Kidney (tissue), 14 donors: ENCODE results near the gene DUOX1. TPM values are rescaled to one million over a fixed set of nuclear protein-coding genes. Genes with fewer than 3 reads are reported as not detected.

Experiments
- DNase-seq, 5 donors: peaks; one replicate each; pipeline ENCODE4 v3.0.0-alpha.2; 2013 to 2020
- FAIRE-seq: peaks from 2 replicates; lab custom pipeline; 2012; peaks lifted over from hg19 to GRCh38; lab: Jason Lieb, UNC
- H3K27ac ChIP-seq, 2 donors: one replicate each; pipeline ENCODE4 v1.7.0; 2013; ENCODE audit warnings: low read depth in 2 of 2, low read length in 2 of 2, inconsistent platforms in 1 of 2
- H3K27me3 ChIP-seq: one replicate; pipeline ENCODE4 v1.7.1; 2013; ENCODE audit warnings: low read length, inconsistent platforms; ENCODE audit not compliant: control insufficient read depth, insufficient read depth
- H3K36me3 ChIP-seq, 3 donors: one replicate each; pipeline versions ENCODE4 v1.7.0 to v1.7.1; 2013; ENCODE audit warnings: low read length in 3 of 3, control low read depth in 1 of 3, inconsistent platforms in 1 of 3; ENCODE audit not compliant: insufficient read depth in 3 of 3, control insufficient read depth in 2 of 3
- H3K4me1 ChIP-seq, 3 donors: one replicate each; pipeline versions ENCODE4 v1.7.0 to v1.7.1; 2013; ENCODE audit warnings: low read length in 3 of 3, inconsistent platforms in 1 of 3, low read depth in 1 of 3; ENCODE audit not compliant: control insufficient read depth in 2 of 3, insufficient read depth in 2 of 3
- H3K4me3 ChIP-seq, 3 donors: one replicate each; pipeline versions ENCODE4 v1.7.0 to v1.8.1; 2013; ENCODE audit warnings: low read length in 3 of 3, control low read depth in 1 of 3, inconsistent platforms in 1 of 3
- H3K9ac ChIP-seq, 3 donors: one replicate each; pipeline versions ENCODE4 v1.7.0 to v1.7.1; 2013; ENCODE audit warnings: low read length in 3 of 3, control low read depth in 1 of 3, inconsistent platforms in 1 of 3
- H3K9me3 ChIP-seq, 3 donors: one replicate each; pipeline versions ENCODE4 v1.7.0 to v1.7.1; 2013; ENCODE audit warnings: low read length in 3 of 3, control low read depth in 1 of 3, inconsistent platforms in 1 of 3; ENCODE audit not compliant: control insufficient read depth in 2 of 3, insufficient read depth in 1 of 3
- CTCF ChIP-seq: IDR thresholded peaks from 3 replicates; pipeline ENCODE4 v1.5.1; 2012; ENCODE audit warnings: mild to moderate bottlenecking, moderate library complexity, borderline replicate concordance; ENCODE audit not compliant: insufficient read depth; ENCODE audit errors: extremely low read depth
- intact Hi-C: fragments of 100-400 bp; cut with DNase I; formaldehyde crosslinking; loops from one replicate; pipeline ENCODE4 v1.11.1; 2022
- polyA plus RNA-seq: library from polyadenylated mRNA; stranded (reverse); fragments of 350-450 nt; fragmentation: Illumina TruSeq; extraction: RNeasy Lipid Tissue Mini Kit (QIAGEN cat#74804); gene quantifications from one replicate; pipeline ENCODE4 v1.2.3, GENCODE V29; 2014; ENCODE audit warnings: low read depth, low replicate concordance; ENCODE audit not compliant: insufficient read depth
- total RNA-seq: library from RNA; stranded (reverse); fragmentation: NEBNext Ultra II Directional; extraction: Animal tissue kit (Norgen Biotek cat#: 25700); gene quantifications from one replicate; pipeline ENCODE4 v1.2.1, GENCODE V29; 2021
- donor health status: control.
- donor health status: control.
- donor health status: control.
- donor health status: control.
- donor health status: control.
- donor health status: DM: yes; HTN: yes; CAD: no.
- donor health status: Normal renal cell carcinoma (clear cell type).

The DUOX1 gene
- total and polyA plus RNA-seq, 2 donors from 2014 or later = 0.26 to 1.6 TPM

- no peak for TF ChIP-seq CTCF
- peak overlapping the region in 1 of 3 donors; percentile 3 for H3K9ac ChIP-seq
- no peak overlapping the region for H3K27ac ChIP-seq
- peak in 4 of 5 donors; percentile 37 to 82 (median 63) for DNase-seq
- intact Hi-C loops = no loop called here
- peaks cover 0 to 6% (median 5%) of the 10 kb centered on the region in 3 donors for H3K4me1 ChIP-seq
- peak overlapping the region in 2 of 3 donors; percentile 7 to 48 for H3K4me3 ChIP-seq
- no peaks in the 10 kb centered on the region for H3K9me3 ChIP-seq
- FAIRE-seq = no peak
- no peaks in the 10 kb centered on the region for H3K36me3 ChIP-seq
- H3K27me3 ChIP-seq = no peaks in the 10 kb centered on the region
Measured at GRCh38 chr15:45186771-45187577, 57.2 kb downstream of the DUOX1 start.

GRCh38 chr15:45187578-45187893 is 57.7 kb downstream of the DUOX1 start:
- Histone ChIP-seq H3K4me3 (no peak overlapping the region), H3K4me1 (peaks cover 0 to 6% (median 5%) of the 10 kb centered on the region in 3 donors), H3K27me3 (no peaks in the 10 kb centered on the region), H3K36me3 (no peaks in the 10 kb centered on the region), H3K9ac (no peak overlapping the region), H3K27ac (no peak overlapping the region), H3K9me3 (no peaks in the 10 kb centered on the region)
- DNase-seq (no peak), FAIRE-seq (no peak)
- no peak for TF ChIP-seq CTCF
- intact Hi-C loops = no loop called here

DNA sequence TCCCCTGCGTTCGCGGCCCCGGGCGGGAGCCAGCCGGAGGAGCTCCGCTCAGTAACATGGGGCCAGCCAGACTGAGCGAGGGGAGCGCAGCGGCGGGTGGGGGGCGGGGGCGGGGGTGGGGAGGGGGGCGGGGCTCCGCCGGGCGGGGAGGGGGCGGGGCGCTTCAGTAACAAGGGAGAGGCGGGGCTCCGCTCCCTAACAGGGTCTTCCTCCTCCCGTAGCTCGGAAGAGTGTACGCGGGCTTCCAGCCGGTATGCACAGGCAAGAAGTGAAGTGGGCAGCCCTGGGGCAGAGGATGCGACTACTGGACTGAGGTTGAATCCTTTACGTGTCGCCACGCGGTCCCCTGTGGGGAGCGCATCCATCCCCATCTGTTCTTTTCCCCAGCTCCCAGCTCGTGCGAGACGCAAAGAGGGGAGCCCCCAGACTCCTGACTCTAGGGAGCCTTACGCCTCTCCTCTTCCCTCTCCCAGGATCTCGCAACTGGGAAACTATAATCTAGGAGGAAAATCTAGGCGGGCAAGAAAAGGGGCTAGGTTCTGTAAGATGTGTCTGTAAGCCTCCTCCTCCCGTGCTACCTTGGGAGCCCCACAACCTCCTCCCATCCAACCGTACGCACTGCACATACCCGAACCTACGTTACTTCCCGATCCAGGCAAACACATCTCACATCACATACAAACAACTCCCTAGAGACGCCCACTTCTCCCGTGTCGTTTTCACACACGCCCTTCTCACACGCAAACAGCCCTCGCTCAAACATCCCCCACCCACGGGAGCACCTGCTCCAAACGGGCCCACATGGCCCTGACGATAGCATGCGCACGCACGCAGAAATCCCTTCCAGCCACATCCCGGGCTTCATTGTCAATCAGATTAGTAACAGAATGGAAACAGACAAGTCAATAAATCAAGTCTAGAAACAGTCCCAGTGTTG is 58.4 kb downstream of the DUOX1 start, which contains the start of gene SHF:
SHF (minus strand) TSS at position 73 of the 937 bp plus-strand sequence; CDS start at position 58, 15 bp downstream.
- peak within 1 kb of the TSS; percentile 70 to 88 (median 82) for H3K4me3 ChIP-seq
- H3K27ac ChIP-seq = no peak within 1 kb of the TSS
- FAIRE-seq = no peak
- peak; percentile 85 to 93 (median 87) for DNase-seq
- no peaks in the 10 kb centered on the region for H3K36me3 ChIP-seq
- peaks cover 0 to 6% (median 5%) of the 10 kb centered on the region in 3 donors for H3K4me1 ChIP-seq
- peak within 1 kb of the TSS; percentile 57 to 83 (median 81) for H3K9ac ChIP-seq
- no peak for TF ChIP-seq CTCF
- H3K9me3 ChIP-seq = no peaks in the 10 kb centered on the region
- intact Hi-C loops = no loop called here
- H3K27me3 ChIP-seq = no peaks in the 10 kb centered on the region
